GM19467 (cell line): Measurements from ENCODE around the gene MTA3.

ENCODE experiments used
- ATAC-seq: cut with Tn5 transposase; IDR thresholded peaks from one replicate; pipeline ENCODE4 v1.9.1; 2021; ENCODE audit warnings: mild to moderate bottlenecking, moderate library complexity; ENCODE audit not compliant: unreplicated experiment

MTA3 gene

DNA sequence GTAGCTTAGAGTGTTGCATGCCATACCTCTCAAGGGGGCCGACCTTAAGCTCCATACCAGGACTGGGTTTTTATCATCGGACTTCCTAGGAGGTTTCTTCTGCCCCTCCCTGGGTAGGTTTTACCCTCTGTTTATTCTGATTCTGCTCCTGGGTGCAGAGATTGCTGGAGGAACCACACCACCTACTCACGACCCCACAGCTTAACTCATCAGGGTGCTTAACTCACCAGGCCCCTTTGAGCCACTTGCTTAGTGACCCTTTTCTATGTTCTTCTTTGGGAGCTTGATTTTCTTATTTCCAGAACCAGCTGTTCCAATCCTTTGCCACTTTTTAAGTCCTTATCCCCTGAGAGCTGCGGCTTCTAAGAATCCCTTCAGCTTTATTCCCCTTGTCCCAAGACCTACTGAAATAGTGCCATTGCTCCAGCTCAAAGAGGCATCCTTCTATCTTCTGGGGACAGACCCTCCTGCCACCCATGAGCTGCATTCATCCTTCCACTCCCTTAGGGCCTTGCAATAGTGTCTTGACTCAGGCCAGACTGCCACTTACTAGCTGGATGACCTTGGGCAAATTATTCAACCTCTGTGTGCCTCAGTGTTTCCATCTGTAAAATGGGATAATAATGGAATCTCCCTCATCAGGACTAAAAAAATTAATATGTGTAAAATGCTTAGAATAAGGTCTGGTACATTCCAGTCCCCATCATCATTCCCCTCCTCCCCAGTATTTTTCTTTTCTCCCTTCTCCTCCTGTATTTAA, 189.7 kb downstream of the MTA3 start:
- no peak for ATAC-seq

DNA sequence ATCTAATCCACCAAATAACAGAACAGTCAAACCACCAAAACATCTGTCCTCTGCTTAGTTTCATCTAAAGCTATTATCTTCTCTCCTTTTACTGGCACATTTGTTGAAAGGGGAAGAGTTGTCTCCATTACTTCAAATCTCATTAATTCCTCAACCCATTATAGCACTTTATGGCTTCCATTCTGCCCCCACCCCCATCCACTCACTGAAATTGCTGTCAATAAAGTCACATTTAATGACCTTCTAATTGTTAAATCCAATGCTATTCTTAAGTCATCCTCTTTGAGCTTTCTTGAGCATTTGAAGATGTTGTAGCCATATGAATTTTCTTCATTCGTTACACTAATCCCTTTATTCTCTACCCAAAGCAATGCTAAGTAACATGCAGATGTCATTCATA, 190.3 kb downstream of the MTA3 start:
- ATAC-seq = no peak

DNA sequence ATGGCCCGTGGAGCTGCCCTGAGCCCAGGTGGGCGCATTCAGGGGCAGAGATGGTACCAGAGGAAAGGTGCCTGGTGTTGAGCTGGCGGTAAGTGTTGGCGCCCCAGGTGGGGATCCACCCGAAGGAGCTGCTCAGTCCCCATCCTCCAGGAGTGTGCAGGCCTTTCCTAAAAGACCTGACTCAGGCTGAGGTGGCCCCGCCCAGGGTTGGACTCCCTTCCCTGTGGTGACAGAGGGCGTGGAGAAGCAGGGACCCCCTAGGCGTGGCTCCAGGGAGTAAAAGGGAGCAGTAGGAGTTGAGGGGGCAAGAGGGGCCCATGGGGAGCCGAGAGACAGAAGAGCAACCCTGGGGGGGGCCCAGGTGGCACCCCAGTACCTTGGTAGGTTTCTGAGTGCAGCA, 193.1 kb downstream of the MTA3 start:
- ATAC-seq = no peak

DNA sequence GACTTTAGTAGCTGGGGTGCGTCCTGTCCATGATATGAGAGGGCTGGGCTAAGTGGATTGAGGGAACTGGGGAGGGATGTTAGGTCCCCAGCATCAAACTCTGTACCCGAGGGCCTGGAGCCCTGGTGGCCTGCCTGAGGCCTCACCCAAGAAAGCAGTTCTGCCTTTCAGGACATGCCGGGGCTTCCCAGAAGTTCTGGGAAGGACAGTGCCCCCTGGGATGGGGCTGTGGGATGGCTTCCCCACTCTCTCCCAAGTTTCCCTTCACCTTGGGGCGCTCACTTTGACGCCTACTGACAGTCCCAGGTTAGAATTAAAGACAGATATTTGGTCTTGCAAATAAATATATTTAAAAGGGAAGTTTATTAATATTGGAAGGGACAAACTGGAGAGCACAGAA, 193.7 kb downstream of the MTA3 start:
- no peak for ATAC-seq

DNA sequence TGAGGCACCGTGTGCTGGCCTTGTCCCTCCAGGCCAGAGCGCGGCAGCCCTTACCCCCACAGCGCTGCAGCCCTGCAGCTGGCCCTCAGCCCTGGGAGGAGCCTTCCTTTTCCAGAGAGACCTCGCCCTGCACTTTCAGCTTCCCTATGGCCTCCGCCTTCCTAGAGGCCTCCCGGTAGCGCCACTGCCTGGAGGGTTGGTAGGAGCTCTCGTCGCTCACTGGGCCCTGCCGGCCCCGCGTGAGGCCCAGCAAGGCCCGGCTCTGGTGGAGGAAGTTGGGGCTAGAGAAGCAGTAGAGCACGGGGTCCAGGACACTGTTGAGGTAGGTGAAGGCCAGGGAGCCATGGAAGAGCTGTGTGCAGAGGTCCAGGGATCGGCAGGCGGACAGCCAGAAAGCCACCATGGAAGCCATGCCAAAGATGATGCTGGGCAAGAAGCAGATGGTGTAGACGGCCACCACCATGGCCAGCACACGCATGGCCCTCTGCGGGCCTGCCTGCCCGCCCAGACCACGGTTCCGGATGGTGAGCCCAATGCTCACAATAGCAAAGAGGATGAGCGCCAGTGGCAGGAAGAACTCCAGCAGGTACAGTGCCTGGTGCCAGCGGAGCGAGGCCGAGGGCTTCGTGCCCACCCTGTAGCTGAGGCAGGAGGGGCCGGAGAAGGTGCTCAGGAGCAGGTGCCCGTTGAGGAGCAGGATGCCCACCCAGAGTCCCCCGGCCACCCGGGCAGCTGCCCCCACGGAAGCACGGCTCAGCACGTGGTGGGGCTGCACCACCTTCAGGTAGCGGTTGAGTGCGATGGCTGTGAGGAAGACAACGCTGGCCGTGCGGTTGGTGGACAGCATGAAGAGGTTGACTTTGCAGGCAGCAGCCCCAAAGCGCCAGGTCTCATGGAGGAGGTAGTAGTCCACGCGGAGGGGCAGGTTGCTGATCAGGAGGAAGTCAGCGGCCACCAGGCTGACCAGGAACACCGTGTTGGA, 194.7 kb downstream of the MTA3 start:
- no peak for ATAC-seq

DNA sequence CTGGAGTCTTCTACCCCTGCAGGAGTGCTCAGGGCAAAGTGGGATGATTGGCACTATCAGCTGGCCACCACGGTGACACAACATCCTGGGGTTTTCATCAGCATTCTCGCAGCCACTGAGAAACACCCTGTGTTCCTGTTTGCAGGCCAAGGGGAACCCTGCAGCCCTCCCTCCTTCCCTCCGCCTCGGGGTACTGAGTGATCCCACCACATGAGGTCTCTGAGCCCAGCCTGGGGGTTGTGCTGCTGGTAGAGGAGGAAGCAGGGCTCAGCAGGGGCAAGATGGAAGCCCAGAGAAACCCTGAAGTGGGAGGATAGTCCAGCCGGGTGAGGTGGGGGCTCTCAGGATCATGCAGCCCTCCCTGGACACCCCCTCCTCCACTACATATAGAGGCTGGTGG, 195.7 kb downstream of the MTA3 start, which contains the start of gene OXER1:
TSS of gene OXER1 (minus strand) at position 40 of the 400 bp plus-strand sequence. CDS start 73 bp downstream, outside the sequence.
- no peak for ATAC-seq

DNA sequence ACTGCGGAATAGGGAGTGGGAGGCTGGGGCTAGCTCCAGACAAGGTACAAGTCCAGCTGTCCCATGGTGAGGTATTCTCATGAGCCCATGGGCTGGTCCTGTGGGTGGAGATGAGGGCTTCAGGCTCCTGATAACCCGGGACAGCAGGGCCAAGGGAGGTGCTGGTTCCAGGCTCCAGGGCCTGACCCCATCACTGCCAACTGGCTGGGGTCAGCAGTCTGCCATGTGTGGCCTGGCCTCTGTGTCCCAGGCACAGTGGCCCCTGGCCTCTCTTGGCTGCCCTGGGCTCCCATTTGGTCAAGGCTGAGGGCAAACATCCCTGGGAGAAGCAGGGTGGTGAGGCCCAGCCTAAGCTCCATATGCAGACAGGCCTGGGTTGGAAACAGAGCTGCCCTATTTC, 196.5 kb downstream of the MTA3 start:
- ATAC-seq = no peak

DNA sequence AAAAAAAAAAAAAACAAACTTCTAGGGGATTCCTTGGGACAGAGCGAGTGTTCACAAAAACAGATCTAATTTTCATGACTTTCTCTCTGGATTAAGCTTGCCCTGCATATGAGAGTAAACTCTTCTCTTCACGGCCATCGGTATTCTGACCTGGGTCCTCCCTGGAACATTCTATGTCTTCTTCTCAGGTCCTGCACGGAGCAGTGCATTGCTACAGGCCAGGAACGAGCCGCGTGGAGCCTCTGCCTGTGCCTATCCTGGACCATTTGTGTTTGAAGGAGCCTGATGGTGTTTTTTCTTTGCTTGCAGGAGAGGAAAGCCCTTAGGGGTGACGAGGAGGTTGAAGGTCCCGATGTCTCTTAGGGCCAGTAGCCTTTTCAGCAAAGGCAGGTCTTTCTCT, 197.3 kb downstream of the MTA3 start:
- ATAC-seq = no peak

DNA sequence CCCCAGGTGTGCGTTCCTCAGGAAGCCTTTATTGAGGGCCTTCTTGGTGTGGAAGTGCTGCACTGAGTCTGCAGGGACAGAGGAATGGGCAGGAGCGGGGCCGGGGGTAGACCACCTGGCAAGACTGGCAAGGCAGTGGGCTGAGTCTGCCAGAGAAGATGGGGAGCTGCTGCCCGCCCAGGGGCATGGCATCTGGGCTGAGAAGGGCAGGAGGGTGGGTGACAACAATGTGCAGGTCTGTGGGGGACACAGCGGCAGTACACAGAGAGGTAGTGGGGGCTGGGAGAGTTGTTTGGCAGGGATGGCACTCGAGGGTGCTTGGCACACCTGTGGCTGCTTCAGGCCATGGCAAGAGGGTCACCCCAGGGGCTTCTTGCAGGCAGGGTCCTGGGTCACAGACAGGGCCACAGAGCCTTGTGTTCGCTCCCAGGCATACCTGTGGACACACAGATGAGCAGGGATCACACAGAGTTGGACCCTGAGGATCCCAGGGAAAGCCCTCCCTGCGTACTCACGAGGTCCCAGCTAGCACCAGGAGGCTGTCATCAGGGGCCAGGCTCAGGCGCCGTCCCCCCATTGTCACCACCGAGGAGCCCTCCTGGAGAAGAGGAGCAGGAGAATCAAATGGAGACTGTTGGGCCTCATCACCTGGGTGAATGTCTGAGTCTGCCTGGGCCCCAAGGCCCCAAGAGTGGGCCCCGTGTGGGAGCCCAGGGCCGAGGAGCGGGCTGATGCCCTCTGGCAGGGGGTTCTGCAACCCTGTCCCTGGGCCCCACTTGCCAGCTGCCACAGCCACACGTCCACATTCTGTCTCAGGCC, 198.9 kb downstream of the MTA3 start:
- no peak for ATAC-seq

DNA sequence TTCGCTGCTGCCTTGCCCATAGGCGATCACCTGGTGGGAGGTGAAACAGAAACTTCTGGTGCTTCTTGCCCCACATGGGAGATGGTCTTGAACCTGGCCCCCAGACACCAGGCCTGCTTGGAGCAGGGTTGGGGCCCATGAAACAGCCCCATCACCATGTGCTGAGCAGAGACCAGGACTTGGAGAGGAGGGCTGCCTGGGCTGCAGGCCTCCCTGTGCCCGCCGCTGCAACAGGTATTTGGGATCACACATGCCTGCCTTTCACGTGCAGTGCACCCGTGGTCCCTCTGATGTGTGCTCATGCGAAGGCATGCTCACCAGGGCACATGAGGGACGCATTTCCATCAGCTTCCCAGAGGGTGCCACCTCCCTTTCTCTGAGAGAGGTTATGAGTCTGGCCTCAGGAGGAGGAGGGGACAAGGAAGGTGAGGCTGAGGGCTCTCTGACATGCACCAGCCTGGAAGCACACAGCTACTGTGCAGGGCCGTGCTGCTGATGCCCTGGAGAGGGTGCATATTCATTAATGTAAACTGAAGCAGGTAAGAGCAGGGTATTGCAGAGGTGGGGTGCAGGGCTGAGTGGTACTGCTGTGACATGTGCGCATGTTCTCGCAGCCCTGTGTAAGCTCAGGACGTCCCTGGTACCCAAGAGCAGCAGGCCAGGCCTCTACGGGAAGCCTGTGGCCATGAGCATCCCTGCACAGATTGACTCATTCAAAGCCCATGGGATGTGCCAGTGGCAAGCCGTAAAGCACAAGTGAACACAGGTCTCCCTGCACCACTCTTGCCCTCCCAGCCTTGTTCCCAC, 199.7 kb downstream of the MTA3 start:
- ATAC-seq = no peak

DNA sequence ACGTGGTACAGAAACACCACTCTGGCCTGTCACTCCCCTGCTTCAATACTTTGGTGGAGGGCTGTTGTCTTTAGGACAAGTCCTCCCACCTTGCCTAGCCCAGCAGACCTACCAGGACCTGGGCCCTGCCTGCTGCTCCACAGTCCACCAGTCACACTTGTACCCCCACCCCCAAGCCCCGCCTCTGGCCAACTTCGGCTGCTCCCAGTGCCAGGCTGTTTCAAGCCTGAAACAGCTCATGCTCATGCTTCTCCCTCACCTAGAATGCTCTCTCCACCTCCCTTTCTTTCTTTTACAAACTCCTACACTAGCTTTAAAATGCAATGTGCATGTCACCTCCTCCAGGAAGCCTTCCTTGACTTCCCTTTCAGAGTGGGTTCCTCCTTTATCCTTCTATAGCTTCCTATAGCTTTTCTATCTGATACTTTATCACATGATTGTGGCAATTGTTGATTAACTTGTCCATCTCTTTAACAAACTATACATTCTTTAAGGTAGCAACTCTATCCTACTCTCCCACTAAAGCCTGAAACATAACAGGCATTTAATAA, 200.3 kb downstream of the MTA3 start:
- no peak for ATAC-seq

DNA sequence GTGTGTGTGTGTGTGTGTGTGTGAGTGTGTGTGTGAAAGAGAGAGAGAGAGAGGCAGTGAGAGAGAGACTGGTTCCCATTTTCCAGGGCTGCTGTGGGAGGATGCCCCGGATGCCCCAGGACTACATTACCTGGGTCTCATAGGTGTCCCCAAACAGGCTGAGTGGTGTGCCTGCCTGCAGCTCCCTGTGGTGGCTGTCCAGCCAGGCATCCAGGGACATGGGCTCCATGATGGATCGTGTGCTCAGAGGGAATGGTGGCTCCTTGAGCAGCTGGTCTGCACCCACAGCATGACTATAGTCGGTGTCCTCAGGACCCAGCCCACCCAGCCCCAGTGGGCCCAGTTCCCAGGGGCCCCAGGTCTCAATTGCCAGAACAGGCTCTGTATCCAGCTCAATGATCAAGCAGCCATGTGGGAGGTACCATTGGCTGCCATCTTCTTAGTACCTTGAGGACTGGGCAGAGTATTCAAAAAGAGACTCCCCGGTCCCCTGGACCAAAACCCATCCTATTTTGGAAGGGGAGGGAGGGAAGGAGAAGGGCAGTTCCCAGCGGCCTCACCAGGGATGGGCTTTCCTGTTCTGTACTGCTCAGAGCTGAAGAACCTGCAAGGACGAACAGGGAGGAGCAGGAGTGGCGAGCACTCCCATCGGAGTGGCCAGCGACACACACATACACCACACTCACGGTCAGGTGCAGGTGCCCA, 201.3 kb downstream of the MTA3 start:
- ATAC-seq = no peak

DNA sequence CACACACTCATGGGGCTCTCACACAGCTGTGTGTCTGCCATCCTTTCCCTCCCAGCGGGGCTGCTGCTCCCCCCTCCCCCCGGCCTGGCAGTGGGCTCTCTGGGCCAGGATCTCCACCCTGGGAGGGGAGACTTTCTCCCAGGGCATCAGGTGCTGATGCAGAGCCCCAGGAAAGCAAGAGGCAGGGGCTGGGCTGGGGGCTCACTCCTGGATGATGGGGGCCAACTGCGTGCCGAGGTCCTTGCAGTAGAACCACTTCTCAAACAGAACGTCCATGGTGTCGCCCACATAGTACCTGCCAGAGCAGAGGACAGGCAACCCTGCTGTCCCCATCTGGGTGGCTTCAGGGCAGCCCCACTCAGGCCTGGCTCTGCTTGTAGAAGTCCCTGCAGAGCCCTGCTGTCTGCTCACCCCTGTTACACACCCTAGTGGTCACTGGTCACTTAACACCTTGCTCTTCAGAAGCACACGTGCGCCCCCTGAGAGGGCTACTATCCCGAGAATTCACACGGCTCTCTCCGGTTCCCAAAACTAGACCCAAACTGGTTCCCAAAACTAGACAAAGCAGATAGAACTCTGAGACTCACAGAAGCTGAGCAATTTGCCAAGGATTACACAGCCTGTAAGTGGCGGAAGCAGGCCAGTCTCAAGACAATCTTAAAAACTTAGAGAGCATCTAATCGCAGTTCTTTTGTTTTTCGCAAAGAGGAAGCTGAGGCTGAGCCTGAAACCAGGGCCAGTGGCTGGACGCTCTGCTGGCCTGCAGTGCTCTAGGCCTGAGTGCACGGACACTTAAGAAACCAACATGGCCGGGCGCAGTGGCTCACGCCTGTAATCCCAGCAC, 202.1 kb downstream of the MTA3 start:
- ATAC-seq = peak; percentile 65

DNA sequence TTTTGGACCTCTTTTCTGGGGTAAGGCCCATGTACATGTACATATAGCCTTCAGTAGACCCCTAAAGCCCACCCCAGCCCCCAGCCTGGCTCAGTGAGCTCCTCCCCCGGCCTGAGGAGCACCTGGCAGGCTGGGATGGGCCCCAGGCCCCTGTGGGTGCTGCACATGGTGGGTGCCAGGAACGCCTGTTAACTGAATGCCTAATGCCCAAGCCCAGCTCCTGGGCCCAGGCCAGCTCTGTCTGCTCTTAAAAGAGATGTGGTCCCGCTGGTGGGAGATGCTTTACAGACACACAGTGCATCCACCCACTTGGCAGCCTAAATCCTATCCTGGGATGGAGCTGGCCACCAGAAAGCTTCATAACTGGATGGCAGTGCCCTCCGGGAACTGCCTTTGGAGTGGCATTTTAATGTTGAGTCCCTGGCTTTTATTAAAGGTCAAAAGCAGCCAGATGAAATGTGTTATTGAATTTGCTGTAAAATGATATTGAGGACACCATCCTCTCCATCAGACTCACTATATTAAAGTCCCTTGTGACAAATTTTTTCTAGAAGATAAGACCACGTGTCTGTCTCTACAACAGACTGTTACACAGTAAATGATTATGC, 203.2 kb downstream of the MTA3 start:
- ATAC-seq = no peak

DNA sequence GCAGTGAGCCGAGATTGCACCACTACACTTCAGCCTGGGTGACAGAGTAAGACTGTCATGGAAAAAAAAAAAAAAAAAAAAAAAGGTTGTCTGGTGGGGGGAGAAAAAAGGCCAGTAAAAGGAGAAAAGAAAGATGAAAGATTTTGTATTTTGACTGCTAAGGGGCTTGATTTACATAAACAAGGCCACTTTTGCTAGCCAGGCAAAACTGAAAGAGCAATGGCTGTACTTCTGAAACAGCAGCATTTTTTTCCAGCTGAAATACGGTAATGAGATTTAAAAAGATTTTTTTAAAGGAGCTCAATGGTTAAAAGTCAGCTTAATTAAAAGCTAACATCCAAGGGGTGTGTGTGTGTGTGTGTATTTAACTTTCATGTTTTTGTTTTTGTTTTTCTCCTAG, 206.8 kb downstream of the MTA3 start:
- no peak for ATAC-seq

DNA sequence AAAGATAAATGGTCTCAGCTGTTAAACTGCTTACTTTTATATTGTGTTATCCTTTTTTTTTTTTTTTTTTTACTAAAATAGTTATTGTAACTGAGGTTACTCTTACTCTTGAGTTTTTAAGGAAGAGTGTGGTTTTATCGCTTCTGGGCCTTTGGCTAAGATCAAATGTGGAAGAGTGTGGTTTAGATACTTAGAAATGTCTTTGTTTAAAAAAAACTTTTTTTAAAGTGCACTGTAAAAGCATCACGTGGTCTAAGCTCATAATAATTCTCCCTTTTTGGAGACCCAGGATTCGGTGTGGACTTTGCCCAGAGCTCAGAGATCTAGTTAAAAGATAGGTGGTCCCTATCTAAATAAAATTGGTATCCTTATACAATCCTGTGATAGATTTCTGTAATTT, 207.4 kb downstream of the MTA3 start:
- ATAC-seq = no peak

DNA sequence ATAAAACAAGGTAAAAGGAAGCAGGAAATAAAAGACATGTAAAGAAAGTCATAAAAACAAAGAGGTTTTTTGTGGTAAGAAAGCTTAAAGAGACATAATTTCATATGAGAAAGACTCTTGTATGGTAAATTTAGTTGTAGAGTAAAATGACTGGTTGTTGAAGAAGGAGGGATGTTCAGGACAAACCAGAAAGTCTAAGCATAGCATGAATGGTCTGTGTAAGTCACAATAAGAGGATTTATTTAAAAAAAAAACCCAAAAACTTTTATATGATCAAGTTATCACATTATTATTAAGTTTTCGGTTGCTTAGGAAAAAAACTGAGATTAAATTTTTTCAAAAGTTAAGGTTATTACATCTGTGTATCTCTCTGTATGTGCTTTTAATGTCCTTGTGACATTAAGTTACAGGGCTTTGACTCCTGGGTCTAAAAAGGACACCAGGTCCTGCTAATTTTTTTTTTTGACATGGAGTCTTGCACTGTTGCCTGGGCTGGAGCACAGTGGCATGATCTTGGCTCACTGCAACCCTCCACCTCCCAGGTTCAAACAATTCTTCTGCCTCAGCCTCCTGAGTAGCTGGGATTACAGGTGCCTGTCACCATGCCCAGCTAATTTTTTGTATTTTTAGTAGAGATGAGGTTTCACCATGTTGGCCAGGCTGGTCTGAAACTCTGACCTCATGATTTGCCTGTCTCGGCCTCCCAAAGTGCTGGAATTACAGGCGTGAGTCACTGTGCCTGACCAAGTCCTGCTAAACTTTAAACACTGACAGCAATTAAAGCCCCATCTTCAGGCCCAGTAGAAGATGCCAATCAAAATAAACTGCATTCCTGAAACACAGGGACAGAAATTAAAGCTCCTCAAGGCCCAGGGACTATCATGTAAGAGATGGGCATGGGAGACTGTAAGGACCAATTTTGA, 209.7 kb downstream of the MTA3 start:
- ATAC-seq = no peak
